HepG2 (cell line): ENCODE measurements around the gene CAMTA1. TPM values are rescaled to one million over a fixed set of nuclear protein-coding genes. Genes with fewer than 3 reads are reported as not detected.

ENCODE experiments used
- ATAC-seq: fragments of 200-7000 bp; cut with Tn5 transposase; 3 replicates; pipeline ENCODE4 v1.9.1; 2020; ENCODE audit warnings: mild to moderate bottlenecking, moderate library complexity
- BruUV-seq: library from RNA; stranded (reverse); fragments of 400-500 nt; replicated peaks from 2 replicates; lab custom pipeline; 2021; lab: Mats Ljungman, UMichigan
- CTCF ChIA-PET: fragments of 300-600 bp; formaldehyde crosslinking; extraction: SDS; loops from one replicate; lab custom pipeline; 2021; ENCODE audit warnings: low total read pairs, inconsistent platforms, low intra/inter-chr PET ratio; lab: Yijun Ruan, JAX
- POLR2A ChIA-PET: fragments of 350-600 bp; sonication (Branson Sonifier 250); formaldehyde crosslinking; loops from one replicate; lab custom pipeline; 2020; ENCODE audit warnings: antibody characterized with exemption, inconsistent platforms; lab: Yijun Ruan, JAX
- DNase-seq: peaks from one replicate; pipeline ENCODE4 v3.0.0-alpha.2; 2015; ENCODE audit warnings: low spot score
- FAIRE-seq: peaks from 3 replicates; lab custom pipeline; 2011; peaks lifted over from hg19 to GRCh38; lab: Jason Lieb, UNC
- H2AFZ ChIP-seq: one replicate; pipeline ENCODE4 v1.6.1; 2011; ENCODE audit warnings: low read length, inconsistent platforms
- H3K27ac ChIP-seq: fragments of 300-600 bp; 3 replicates; pipeline ENCODE4 v1.8.0; 2011; ENCODE audit warnings: mixed run types, mild to moderate bottlenecking, mixed read lengths, low read length, inconsistent platforms; ENCODE audit not compliant: insufficient read depth; ENCODE audit errors: extremely low read length
- H3K27me3 ChIP-seq, 2 experiments: fragments of 200-600 bp in 1 of 2; 2 replicates in 1 of 2; 3 replicates in 1 of 2; pipeline versions ENCODE4 v1.6.0 to v1.8.0; 2011; ENCODE audit warnings: low read length in 2 of 2, mild to moderate bottlenecking in 2 of 2, moderate library complexity in 2 of 2, inconsistent platforms in 1 of 2; ENCODE audit not compliant: insufficient read depth in 2 of 2, control insufficient read depth in 1 of 2
- H3K36me3 ChIP-seq, 2 experiments: fragments of 200-600 bp in 1 of 2; replicated peaks in 1 of 2; 2 replicates in 1 of 2; 3 replicates in 1 of 2; pipeline versions ENCODE4 v1.5.1 to v1.8.0; 2011; ENCODE audit warnings: low read length in 2 of 2, inconsistent platforms in 1 of 2; ENCODE audit not compliant: insufficient read depth in 2 of 2, control insufficient read depth in 1 of 2
- H3K4me1 ChIP-seq: 2 replicates; pipeline ENCODE4 v1.5.1; 2012; ENCODE audit warnings: low read length, inconsistent platforms; ENCODE audit not compliant: insufficient read depth
- H3K4me2 ChIP-seq: 2 replicates; pipeline ENCODE4 v1.6.0; 2011; ENCODE audit warnings: low read depth, low read length, inconsistent platforms
- H3K4me3 ChIP-seq, 3 experiments: fragments of 200-600 bp in 1 of 3; sonication (generic), shearing (Covaris generic) in 1 of 3; replicated peaks in 1 of 3; 2 replicates each; pipeline ENCODE4 v1.5.1; 2011 to 2016; ENCODE audit warnings: low read length in 3 of 3, inconsistent platforms in 2 of 3, low read depth in 2 of 3, mild to moderate bottlenecking in 2 of 3, control low read depth in 1 of 3, mixed read lengths in 1 of 3; ENCODE audit not compliant: insufficient read depth in 1 of 3
- H3K79me2 ChIP-seq: one replicate; pipeline ENCODE4 v1.6.1; 2011; ENCODE audit warnings: low read length, inconsistent platforms; ENCODE audit not compliant: insufficient read depth
- H3K9ac ChIP-seq: 2 replicates; pipeline ENCODE4 v1.6.0; 2011; ENCODE audit warnings: mild to moderate bottlenecking, low read depth, low read length, inconsistent platforms; ENCODE audit not compliant: insufficient read depth
- H3K9me3 ChIP-seq: 2 replicates; pipeline ENCODE4 v1.5.1; 2012; ENCODE audit warnings: mild to moderate bottlenecking, low read length
- H4K20me1 ChIP-seq: 2 replicates; pipeline ENCODE4 v1.6.0; 2011; ENCODE audit warnings: inconsistent platforms, mild to moderate bottlenecking, low read length, moderate library complexity; ENCODE audit not compliant: insufficient read depth
- ARNT ChIP-seq: fragments of 450-650 bp; IDR thresholded peaks from 2 replicates; pipeline ENCODE4 v1.6.1; 2017
- ARNTL ChIP-seq: sonication (generic); formaldehyde crosslinking; IDR thresholded peaks from 2 replicates; pipeline ENCODE4 v1.4.0; 2020; ENCODE audit warnings: mild to moderate bottlenecking, missing genetic modification reagents
- CENPT ChIP-seq: sonication (generic); formaldehyde crosslinking; IDR thresholded peaks from 2 replicates; pipeline ENCODE4 v1.8.0; 2022; ENCODE audit warnings: low read depth, mild to moderate bottlenecking, moderate library complexity, missing genetic modification reagents
- NFRKB ChIP-seq: fragments of 450-650 bp; IDR thresholded peaks from 2 replicates; pipeline ENCODE4 v1.6.1; 2017
- PCBP1 ChIP-seq: fragments of 200-400 bp; formaldehyde crosslinking; IDR thresholded peaks from 2 replicates; pipeline ENCODE4 v1.6.1; 2017; ENCODE audit warnings: mild to moderate bottlenecking, low read depth, low read length, borderline replicate concordance
- PRMT3 ChIP-seq: sonication (generic); formaldehyde crosslinking; IDR thresholded peaks from 2 replicates; pipeline ENCODE4 v1.8.1; 2022; ENCODE audit warnings: low read depth, mild to moderate bottlenecking, moderate library complexity, missing genetic modification reagents, borderline replicate concordance
- SMC3 ChIP-seq: IDR thresholded peaks from 2 replicates; pipeline ENCODE4 v1.6.1; 2011; ENCODE audit warnings: low read length, improper control_type of control experiment
- ZBTB26 ChIP-seq: IDR thresholded peaks from 2 replicates; pipeline ENCODE4 v1.6.1; 2016; ENCODE audit warnings: missing compliant biosample characterization, missing genetic modification reagents, borderline replicate concordance
- ZNF180 ChIP-seq: sonication (generic); formaldehyde crosslinking; IDR thresholded peaks from 2 replicates; pipeline ENCODE4 v1.4.0; 2020; ENCODE audit warnings: low read depth, missing genetic modification reagents, borderline replicate concordance
- ZNF720 ChIP-seq: sonication (generic); formaldehyde crosslinking; IDR thresholded peaks from 2 replicates; pipeline ENCODE4 v1.4.0; 2020; ENCODE audit warnings: missing genetic modification reagents
- ZNF777 ChIP-seq: sonication (generic); formaldehyde crosslinking; IDR thresholded peaks from 2 replicates; pipeline ENCODE4 v1.4.0; 2020; ENCODE audit warnings: missing genetic modification reagents
- ZSCAN21 ChIP-seq: sonication (generic); formaldehyde crosslinking; IDR thresholded peaks from 2 replicates; pipeline ENCODE4 v1.8.0; 2022; ENCODE audit warnings: mild to moderate bottlenecking, missing genetic modification reagents, moderate library complexity, borderline replicate concordance
- WGBS: methylation state at CpG from one replicate; pipeline ENCODE4 v1.1.6; 2017; ENCODE audit warnings: low lambda C conversion rate; 5-methylcytosine and 5-hydroxymethylcytosine counted together
- in situ Hi-C: cut with HindIII; loops from 2 replicates; pipeline ENCODE4 v1.10.0; 2017; ENCODE audit warnings: low pct_unique_long_range_greater_than_20kb; ENCODE audit not compliant: extremely low pct_ligation_motif_present
- intact Hi-C: fragments of 100-400 bp; cut with micrococcal nuclease; formaldehyde crosslinking; loops from one replicate; pipeline ENCODE4 v1.10.0; 2022; ENCODE audit not compliant: unreplicated experiment
- polyA plus RNA-seq, 8 experiments: library from polyadenylated mRNA; depleted of rRNA in 3 of 8; stranded (reverse) in 7 of 8; unstranded in 1 of 8; fragments of >200 nt; fragmentation: Illumina TruSeq in 4 of 8; extraction: Trizol in 4 of 8; gene quantifications; 2 replicates each; pipeline versions ENCODE4 v1.2.1 to v1.2.3, GENCODE V29; 2011 to 2016; ENCODE audit warnings: low read depth in 4 of 8, missing spikeins in 1 of 8, mixed read lengths in 1 of 8; ENCODE audit not compliant: insufficient read depth in 1 of 8
- total RNA-seq, 5 experiments: library from RNA; depleted of rRNA; stranded (reverse); fragments of >200 nt; fragmentation: Illumina TruSeq; extraction: Trizol; gene quantifications; 2 replicates each; pipeline ENCODE4 v1.2.3, GENCODE V29; 2016; ENCODE audit warnings: low read depth in 1 of 5
- TF ChIP-seq, protein P1 (sequence below): sonication (generic); formaldehyde crosslinking; IDR thresholded peaks from 2 replicates; pipeline ENCODE4 v1.9.0; 2021; ENCODE audit warnings: missing genetic modification reagents, borderline replicate concordance

The CAMTA1 gene
- total and polyA plus RNA-seq, 2 of the 13 experiments (the other 11 are each of a cell fraction or from before 2014, with no cell fraction given) = 25.0 to 36.4 TPM

DNA sequence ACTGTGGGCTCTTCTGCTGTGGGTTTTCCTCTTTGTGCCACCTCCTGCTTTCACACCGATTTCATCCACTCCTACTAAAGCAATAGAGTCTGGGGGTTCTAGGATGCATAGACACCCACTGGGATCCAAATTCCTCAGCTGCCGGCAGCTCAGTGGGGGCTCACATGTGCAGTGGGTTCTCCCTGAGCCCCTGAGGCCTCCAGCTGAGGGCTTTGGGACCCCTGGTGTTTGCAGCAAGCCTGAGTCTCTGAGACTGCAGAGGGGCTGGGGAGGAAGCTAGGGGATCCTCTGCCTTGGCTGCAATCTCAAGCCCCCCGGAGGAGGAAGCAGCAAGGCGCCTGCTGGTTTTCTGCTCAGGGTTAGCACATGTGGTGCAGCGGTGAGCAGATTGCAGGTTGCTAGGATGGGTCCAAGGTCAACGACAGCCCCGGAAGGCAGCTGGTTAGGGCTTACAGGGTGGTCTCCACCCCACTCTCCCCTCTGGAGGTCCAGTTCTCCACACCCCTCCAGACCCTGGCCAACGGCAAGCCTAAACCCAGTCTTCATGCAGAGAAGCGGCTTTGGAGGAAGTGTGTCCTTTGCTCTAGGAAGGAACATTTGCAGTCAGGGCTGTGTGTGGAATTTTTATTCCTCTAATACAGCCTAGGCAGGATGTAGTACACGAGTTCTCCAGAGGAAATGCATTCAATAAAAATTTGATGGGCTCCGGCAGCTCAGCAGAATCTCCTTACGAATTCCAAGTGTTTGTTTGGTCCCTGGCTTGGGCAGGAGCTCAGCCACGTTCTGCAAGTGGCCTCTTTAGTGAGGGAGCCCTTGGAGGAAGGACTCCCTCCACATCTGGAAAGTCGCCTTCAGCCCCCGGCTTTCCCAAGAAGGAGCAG lies 716.7 kb downstream of the CAMTA1 start:
- no TSS peak for BruUV-seq
- H2AFZ ChIP-seq = no peak overlapping the region
- intact Hi-C loops = no loop called here
- DNase-seq (no peak), FAIRE-seq (no peak), ATAC-seq (no peak)
- H3K79me2 ChIP-seq = no peaks in the 10 kb centered on the region
- H3K9ac ChIP-seq = no peak overlapping the region
- H3K4me3 ChIP-seq = no peak overlapping the region
- WGBS = 9% methylated on average over 11 of the region's 15 CpGs
- no peaks in the 10 kb centered on the region for H3K4me1 ChIP-seq
- H3K36me3 ChIP-seq = no peaks in the 10 kb centered on the region
- no peak overlapping the region for H3K27ac ChIP-seq
- no peaks in the 10 kb centered on the region for H4K20me1 ChIP-seq
- CTCF ChIA-PET = no interaction called here
- TF ChIP-seq ARNTL (CRISPR knock-in tag) (no peak), SMC3 (no peak), CENPT (CRISPR knock-in tag) (no peak), ARNT (no peak), PRMT3 (no peak), ZBTB26 (CRISPR knock-in tag) (no peak), ZNF720 (CRISPR knock-in tag) (no peak), NFRKB (no peak), ZSCAN21 (CRISPR knock-in tag) (no peak), PCBP1 (no peak), ZNF777 (CRISPR knock-in tag) (no peak), ZNF180 (CRISPR knock-in tag) (no peak)
- TF ChIP-seq, protein P1, sequence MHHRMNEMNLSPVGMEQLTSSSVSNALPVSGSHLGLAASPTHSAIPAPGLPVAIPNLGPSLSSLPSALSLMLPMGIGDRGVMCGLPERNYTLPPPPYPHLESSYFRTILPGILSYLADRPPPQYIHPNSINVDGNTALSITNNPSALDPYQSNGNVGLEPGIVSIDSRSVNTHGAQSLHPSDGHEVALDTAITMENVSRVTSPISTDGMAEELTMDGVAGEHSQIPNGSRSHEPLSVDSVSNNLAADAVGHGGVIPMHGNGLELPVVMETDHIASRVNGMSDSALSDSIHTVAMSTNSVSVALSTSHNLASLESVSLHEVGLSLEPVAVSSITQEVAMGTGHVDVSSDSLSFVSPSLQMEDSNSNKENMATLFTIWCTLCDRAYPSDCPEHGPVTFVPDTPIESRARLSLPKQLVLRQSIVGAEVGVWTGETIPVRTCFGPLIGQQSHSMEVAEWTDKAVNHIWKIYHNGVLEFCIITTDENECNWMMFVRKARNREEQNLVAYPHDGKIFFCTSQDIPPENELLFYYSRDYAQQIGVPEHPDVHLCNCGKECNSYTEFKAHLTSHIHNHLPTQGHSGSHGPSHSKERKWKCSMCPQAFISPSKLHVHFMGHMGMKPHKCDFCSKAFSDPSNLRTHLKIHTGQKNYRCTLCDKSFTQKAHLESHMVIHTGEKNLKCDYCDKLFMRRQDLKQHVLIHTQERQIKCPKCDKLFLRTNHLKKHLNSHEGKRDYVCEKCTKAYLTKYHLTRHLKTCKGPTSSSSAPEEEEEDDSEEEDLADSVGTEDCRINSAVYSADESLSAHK (CRISPR knock-in tag) = no peak
- in situ Hi-C loops = no loop called here
- peaks cover 0 to 3% of the 10 kb centered on the region in 2 experiments; a peak in 4 of 5 replicates for H3K27me3 ChIP-seq
- peaks cover 18% of the 10 kb centered on the region for H3K9me3 ChIP-seq
- H3K4me2 ChIP-seq = no peak overlapping the region
- POLR2A ChIA-PET = no interaction called here
